BJ (cell line): ENCODE data around the gene SPSB4. TPM values are rescaled to one million over a fixed set of nuclear protein-coding genes. Genes with fewer than 3 reads are reported as not detected.

Experiments
- CTCF ChIA-PET: fragments of 350-600 bp; formaldehyde crosslinking; extraction: SDS; loops from one replicate; lab custom pipeline; 2021; ENCODE audit warnings: antibody characterized with exemption, inconsistent platforms; lab: Yijun Ruan, JAX
- POLR2A ChIA-PET: fragments of 300-600 bp; sonication (Branson Sonifier 250); formaldehyde crosslinking; extraction: SDS; loops from one replicate; lab custom pipeline; 2021; ENCODE audit warnings: antibody characterized with exemption; lab: Charles Lee
- DNase-seq: peaks from one replicate; pipeline ENCODE4 v3.0.0-alpha.2; 2011; ENCODE audit warnings: low read depth
- H3K27me3 ChIP-seq: 2 replicates; pipeline ENCODE4 v1.6.0; 2011; ENCODE audit warnings: low read length; ENCODE audit not compliant: control insufficient read depth, insufficient read depth
- H3K36me3 ChIP-seq: 2 replicates; pipeline ENCODE4 v1.5.1; 2011; ENCODE audit warnings: low read length; ENCODE audit not compliant: control insufficient read depth, insufficient read depth
- H3K4me3 ChIP-seq: 2 replicates; pipeline ENCODE4 v1.5.1; 2011; ENCODE audit warnings: low read depth, mild to moderate bottlenecking, control low read depth, low read length
- polyA plus RNA-seq: library from polyadenylated mRNA; depleted of rRNA; stranded (reverse); fragments of >200 nt; gene quantifications from 2 replicates; pipeline ENCODE4 v1.2.3, GENCODE V29; 2011
- TF ChIP-seq, protein P1 (sequence below): IDR thresholded peaks from 2 replicates; pipeline ENCODE4 v1.5.1; 2011; ENCODE audit warnings: low read depth, mild to moderate bottlenecking, control low read depth, inconsistent platforms, low read length, moderate library complexity; ENCODE audit not compliant: insufficient read depth

Gene SPSB4
- polyA plus RNA-seq, 1 experiment, result not detected

DNA sequence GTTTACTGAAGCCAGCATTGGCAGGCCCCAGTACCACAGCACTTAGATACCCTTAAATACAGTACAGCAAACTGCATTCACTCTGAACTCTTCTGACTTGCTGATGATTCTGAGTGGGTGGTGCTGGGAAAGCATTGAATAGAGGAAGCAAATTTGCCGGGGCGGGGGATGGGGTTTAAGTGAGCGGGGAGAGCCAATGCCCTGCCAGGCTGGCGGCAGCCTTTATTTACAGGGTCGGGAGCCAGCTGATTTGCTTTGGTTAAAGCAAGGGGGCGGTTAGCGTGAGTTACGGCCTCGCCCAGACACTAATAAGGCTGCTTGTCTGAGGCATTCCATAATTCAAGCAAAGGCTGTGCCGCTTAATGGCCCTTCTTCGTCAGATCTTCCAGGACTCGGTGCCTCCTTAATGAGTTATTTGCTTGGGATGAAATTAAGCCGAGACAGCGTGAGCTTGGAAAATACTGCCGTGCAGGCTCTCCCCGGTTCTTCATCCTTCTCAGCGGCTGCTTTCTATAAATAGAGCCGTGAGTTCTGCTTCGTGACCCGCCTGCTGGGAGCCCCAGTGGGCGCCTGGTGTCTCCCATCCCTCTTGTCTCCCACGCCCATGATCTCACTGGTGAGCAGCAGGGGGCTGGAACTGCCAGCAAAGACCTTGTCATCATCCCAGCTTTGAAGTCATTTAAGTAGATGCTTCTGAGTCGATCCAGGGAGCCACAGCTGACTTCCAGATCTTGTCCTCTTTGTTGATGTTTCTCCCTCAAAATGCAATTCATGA, 25.8 kb downstream of the SPSB4 start:
- TF ChIP-seq, protein P1, sequence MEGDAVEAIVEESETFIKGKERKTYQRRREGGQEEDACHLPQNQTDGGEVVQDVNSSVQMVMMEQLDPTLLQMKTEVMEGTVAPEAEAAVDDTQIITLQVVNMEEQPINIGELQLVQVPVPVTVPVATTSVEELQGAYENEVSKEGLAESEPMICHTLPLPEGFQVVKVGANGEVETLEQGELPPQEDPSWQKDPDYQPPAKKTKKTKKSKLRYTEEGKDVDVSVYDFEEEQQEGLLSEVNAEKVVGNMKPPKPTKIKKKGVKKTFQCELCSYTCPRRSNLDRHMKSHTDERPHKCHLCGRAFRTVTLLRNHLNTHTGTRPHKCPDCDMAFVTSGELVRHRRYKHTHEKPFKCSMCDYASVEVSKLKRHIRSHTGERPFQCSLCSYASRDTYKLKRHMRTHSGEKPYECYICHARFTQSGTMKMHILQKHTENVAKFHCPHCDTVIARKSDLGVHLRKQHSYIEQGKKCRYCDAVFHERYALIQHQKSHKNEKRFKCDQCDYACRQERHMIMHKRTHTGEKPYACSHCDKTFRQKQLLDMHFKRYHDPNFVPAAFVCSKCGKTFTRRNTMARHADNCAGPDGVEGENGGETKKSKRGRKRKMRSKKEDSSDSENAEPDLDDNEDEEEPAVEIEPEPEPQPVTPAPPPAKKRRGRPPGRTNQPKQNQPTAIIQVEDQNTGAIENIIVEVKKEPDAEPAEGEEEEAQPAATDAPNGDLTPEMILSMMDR, result no peak
- ChIA-PET CTCF (interaction anchor here (0.9 to 1.3 kb wide), 2 partner anchors 9 to 13 kb away, joined by 3 read pairs; no protein-coding TSS in a partner anchor), POLR2A (no interaction called here)
- Histone ChIP-seq H3K36me3 (no peaks in the 10 kb centered on the region), H3K27me3 (no peaks in the 10 kb centered on the region), H3K4me3 (0 out of 2 replicates have a peak overlapping the region, but pooled peaks have one; percentile 0)
- no peak for DNase-seq

DNA sequence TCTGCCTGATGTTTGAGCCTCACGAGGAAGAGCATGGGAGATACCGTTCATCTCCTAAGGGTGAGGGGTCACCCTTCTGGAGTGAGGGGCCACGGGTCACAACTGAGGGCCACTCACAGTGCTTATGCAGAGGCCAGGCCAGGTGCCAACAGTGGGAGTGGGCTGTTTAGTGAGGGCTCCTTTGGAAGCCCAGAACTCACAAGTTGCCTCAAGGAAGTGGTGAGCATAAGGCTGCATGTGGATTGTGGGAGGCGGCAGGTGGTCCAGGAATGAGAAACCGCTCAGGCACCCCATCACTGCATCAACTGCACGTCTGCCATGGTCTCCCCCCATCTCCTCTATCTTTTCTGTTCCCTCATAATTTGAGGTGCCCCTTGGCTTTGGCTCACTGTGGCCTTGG, 26.5 kb downstream of the SPSB4 start:
- no peak for DNase-seq
- Histone ChIP-seq H3K36me3 (no peaks in the 10 kb centered on the region), H3K4me3 (no peak overlapping the region), H3K27me3 (no peaks in the 10 kb centered on the region)
- CTCF ChIA-PET, result interaction anchor here (0.9 kb wide), 1 partner anchor 13 kb away, joined by 3 read pairs; no protein-coding TSS in a partner anchor
- TF ChIP-seq, protein P1, result no peak
- POLR2A ChIA-PET, result no interaction called here

DNA sequence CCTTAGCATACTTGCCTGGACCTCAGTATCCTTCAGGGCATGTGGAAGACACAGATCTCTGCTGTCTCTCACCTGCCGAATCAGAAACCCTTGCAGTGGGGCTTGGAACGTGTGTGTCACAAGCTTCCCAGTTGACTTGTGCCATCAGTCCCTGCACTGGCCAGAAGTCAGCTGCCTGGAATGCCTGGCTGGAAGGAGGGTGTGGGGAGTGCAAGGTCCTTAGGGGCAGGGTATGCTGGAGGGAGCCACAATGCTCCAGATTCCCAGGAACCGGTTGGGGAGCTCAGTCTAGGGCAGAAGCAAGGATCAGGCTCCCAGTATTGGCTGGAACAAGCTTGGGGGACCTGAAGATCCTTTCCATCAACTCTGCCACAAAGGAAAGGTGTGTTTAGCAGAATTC, 27.1 kb downstream of the SPSB4 start:
- ChIA-PET CTCF (no interaction called here), POLR2A (no interaction called here)
- H3K27me3 ChIP-seq, result no peaks in the 10 kb centered on the region
- H3K36me3 ChIP-seq, result no peaks in the 10 kb centered on the region
- no peak for DNase-seq
- no peak overlapping the region for H3K4me3 ChIP-seq
- TF ChIP-seq, protein P1, result no peak

DNA sequence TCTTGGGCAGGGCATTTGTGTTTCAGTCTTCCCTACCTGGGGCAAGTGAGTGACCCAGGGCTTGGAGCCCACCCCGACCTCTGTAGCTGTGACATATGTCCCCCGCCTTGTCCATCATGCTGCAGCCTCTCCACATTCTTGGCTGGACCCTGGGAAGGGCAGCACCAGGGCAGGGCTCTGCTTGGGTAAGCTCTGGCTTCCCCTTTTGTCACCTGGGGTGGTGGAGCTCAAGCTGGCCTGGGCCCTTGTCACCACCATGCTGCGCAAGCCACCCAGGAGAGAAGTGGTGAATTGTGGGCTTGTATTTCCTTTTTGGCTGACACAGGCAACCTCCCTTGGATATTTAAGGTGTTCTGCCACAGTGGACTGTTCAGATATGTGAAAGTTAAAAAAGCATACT, 29.3 kb downstream of the SPSB4 start:
- no peak overlapping the region for H3K4me3 ChIP-seq
- CTCF ChIA-PET, result no interaction called here
- no peaks in the 10 kb centered on the region for H3K27me3 ChIP-seq
- DNase-seq, result no peak
- H3K36me3 ChIP-seq, result no peaks in the 10 kb centered on the region
- POLR2A ChIA-PET, result no interaction called here
- TF ChIP-seq, protein P1, result no peak

DNA sequence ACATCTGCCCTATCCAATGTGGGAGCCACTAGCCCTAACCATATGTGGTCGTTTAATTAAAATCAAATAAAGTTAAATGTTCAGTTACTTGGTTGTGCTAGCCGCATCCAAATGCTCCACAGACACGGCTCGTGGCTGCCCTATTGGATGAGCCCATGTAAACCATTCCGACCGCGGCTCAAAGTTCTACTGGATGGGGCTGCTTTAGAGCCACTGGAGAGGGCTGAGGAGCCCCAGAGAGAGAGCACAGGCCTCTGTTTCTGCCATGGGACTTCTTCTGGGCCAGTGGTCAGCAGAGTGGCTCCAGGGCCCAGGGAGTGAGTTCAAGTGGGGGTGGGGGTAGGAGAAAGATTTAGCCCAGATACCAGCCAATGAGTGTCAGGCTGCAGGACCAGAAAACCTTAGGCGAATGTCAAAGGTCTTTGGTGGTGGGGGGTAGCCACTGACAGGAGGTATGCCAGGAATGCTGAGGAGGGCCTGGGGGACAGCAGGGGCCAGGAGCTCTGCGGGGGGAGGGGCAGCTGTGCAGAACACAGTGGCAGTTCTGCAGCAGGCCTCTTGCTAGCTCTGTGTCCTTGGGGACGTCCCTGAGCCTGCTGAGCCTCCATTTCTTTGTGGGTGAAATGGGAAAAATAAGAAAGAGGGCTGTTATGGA, 30.1 kb downstream of the SPSB4 start:
- no peaks in the 10 kb centered on the region for H3K36me3 ChIP-seq
- no peak for DNase-seq
- ChIA-PET POLR2A (no interaction called here), CTCF (no interaction called here)
- no peak overlapping the region for H3K4me3 ChIP-seq
- TF ChIP-seq, protein P1, result no peak
- H3K27me3 ChIP-seq, result no peaks in the 10 kb centered on the region
